ENCODE data around the gene BAMBI.

Gene BAMBI

DNA sequence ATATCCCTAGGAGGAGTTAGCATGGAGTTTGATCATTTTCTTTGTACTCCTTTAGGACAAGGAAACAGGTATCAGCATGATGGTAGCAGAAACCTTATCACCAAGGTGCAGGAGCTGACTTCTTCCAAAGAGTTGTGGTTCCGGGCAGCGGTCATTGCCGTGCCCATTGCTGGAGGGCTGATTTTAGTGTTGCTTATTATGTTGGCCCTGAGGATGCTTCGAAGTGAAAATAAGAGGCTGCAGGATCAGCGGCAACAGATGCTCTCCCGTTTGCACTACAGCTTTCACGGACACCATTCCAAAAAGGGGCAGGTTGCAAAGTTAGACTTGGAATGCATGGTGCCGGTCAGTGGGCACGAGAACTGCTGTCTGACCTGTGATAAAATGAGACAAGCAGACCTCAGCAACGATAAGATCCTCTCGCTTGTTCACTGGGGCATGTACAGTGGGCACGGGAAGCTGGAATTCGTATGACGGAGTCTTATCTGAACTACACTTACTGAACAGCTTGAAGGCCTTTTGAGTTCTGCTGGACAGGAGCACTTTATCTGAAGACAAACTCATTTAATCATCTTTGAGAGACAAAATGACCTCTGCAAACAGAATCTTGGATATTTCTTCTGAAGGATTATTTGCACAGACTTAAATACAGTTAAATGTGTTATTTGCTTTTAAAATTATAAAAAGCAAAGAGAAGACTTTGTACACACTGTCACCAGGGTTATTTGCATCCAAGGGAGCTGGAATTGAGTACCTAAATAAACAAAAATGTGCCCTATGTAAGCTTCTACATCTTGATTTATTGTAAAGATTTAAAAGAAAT is 4.8 kb downstream of the BAMBI start:
- Histone ChIP-seq H2BK12ac (ENCODE audit: low read length) (no peak overlapping the region), H3K4me2 (ENCODE audit: insufficient read depth, low read length, poor library complexity, severe bottlenecking) (no peak overlapping the region), H3K14ac (ENCODE audit: low read length) (no peak overlapping the region), H3K4ac (ENCODE audit: low read length) (no peak overlapping the region), H4K91ac (ENCODE audit: low read depth, low read length, poor library complexity) (peak overlapping the region; percentile 14), H3K4me1 (ENCODE audit: control insufficient read depth in 2 of 2, insufficient read depth in 1 of 2, low read depth in 1 of 2, low read length in 2 of 2) (peaks cover 4 to 7% of the 10 kb centered on the region in 2 donors), H3K9me3 (replicated peaks in 1 of 2; ENCODE audit: control insufficient read depth in 2 of 2, insufficient read depth in 1 of 2, low read depth in 1 of 2, low read length in 2 of 2) (no peaks in the 10 kb centered on the region), H3K27ac (replicated peaks; ENCODE audit: low read length) (no peak overlapping the region), H2AK5ac (ENCODE audit: low read depth, low read length) (no peak overlapping the region), H2BK120ac (ENCODE audit: low read depth, low read length) (no peak overlapping the region), H3K4me3 (ENCODE audit: low read length in 2 of 2) (no peak overlapping the region), H3K79me1 (ENCODE audit: low read depth, low read length) (no peaks in the 10 kb centered on the region), H3K27me3 (ENCODE audit: control insufficient read depth in 3 of 3, insufficient read depth in 3 of 3, low read depth in 1 of 3, low read length in 3 of 3) (peaks cover 0 to 43% (median 26%) of the 10 kb centered on the region in 3 experiments), H3K36me3 (replicated peaks in 1 of 2; ENCODE audit: control insufficient read depth in 2 of 2, insufficient read depth in 2 of 2, low read length in 2 of 2) (no peaks in the 10 kb centered on the region), H3K9ac (ENCODE audit: low read depth, low read length, poor library complexity) (no peak overlapping the region), H2AFZ (ENCODE audit: low read length) (no peak overlapping the region), H2BK15ac (ENCODE audit: low read length) (no peak overlapping the region), H4K8ac (ENCODE audit: low read depth, low read length) (no peak overlapping the region), H3K23ac (ENCODE audit: low read depth, low read length, poor library complexity) (no peak overlapping the region), H2BK5ac (ENCODE audit: low read length) (no peak overlapping the region), H3K18ac (ENCODE audit: low read length) (no peak overlapping the region)
- DNase-seq (ENCODE audit: low spot score): no peak
- no CpG with 5 or more reads among the region's 14 CpGs for WGBS, 2 donors (ENCODE audit: extremely low coverage in 2 of 2, insufficient read length in 2 of 2, insufficient replicate concordance in 1 of 2)

DNA sequence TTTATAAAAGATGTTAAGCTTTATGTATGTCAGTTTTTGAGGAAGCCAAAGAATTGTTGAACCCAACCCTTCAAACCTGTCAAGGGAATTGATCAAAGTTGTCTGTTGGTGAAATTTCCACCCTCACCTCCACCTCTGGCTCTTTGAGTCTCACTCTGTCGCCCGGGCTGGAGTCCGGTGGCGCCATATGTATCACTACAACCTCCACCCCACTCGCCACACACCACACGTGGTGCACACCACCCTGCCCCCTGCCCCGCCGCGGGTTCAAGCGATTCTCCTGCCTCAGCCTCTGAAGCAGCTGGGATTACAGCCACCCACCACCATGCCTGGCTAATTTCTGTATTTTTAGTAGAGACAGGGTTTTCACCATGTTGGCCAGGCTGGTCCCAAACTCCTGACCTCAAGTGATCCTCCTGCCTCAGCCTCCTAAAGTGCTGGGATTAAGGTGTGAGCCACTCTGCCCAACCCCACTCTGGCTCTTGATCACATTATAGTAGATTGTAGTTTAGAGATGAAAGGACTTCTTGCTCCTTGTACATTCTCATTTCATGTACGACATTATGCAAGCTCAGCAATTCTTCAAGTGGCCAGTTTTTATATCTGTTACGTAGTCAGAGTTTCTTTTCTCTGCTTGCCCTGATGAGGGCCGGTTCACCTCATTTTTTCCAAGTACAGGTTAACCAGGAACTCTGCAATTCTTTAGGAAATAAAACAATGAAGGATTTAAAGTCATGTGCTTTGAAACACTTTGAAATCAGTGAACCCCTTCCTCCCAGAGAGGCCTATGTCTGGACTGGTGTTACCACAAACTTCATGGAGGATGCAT is 7.0 kb downstream of the BAMBI start:
- Histone ChIP-seq H3K4me2 (ENCODE audit: insufficient read depth, low read length, poor library complexity, severe bottlenecking) (no peak overlapping the region), H2BK5ac (ENCODE audit: low read length) (no peak overlapping the region), H3K36me3 (replicated peaks in 1 of 2; ENCODE audit: control insufficient read depth in 2 of 2, insufficient read depth in 2 of 2, low read length in 2 of 2) (no peaks in the 10 kb centered on the region), H3K9ac (ENCODE audit: low read depth, low read length, poor library complexity) (no peak overlapping the region), H3K27me3 (ENCODE audit: control insufficient read depth in 3 of 3, insufficient read depth in 3 of 3, low read depth in 1 of 3, low read length in 3 of 3) (peaks cover 0 to 32% (median 12%) of the 10 kb centered on the region in 3 experiments), H3K27ac (replicated peaks; ENCODE audit: low read length) (no peak overlapping the region), H3K4ac (ENCODE audit: low read length) (no peak overlapping the region), H4K8ac (ENCODE audit: low read depth, low read length) (no peak overlapping the region), H2AK5ac (ENCODE audit: low read depth, low read length) (no peak overlapping the region), H3K18ac (ENCODE audit: low read length) (no peak overlapping the region), H3K14ac (ENCODE audit: low read length) (no peak overlapping the region), H2BK12ac (ENCODE audit: low read length) (no peak overlapping the region), H4K91ac (ENCODE audit: low read depth, low read length, poor library complexity) (no peak overlapping the region), H2AFZ (ENCODE audit: low read length) (no peak overlapping the region), H3K9me3 (replicated peaks in 1 of 2; ENCODE audit: control insufficient read depth in 2 of 2, insufficient read depth in 1 of 2, low read depth in 1 of 2, low read length in 2 of 2) (no peaks in the 10 kb centered on the region), H3K4me1 (ENCODE audit: control insufficient read depth in 2 of 2, insufficient read depth in 1 of 2, low read depth in 1 of 2, low read length in 2 of 2) (peaks cover 1 to 4% of the 10 kb centered on the region in 2 donors), H2BK15ac (ENCODE audit: low read length) (no peak overlapping the region), H3K4me3 (ENCODE audit: low read length in 2 of 2) (no peak overlapping the region), H3K23ac (ENCODE audit: low read depth, low read length, poor library complexity) (no peak overlapping the region), H2BK120ac (ENCODE audit: low read depth, low read length) (no peak overlapping the region), H3K79me1 (ENCODE audit: low read depth, low read length) (no peaks in the 10 kb centered on the region)
- no CpG with 5 or more reads among the region's 13 CpGs for WGBS, 2 donors (ENCODE audit: extremely low coverage in 2 of 2, insufficient read length in 2 of 2, insufficient replicate concordance in 1 of 2)
- no peak for DNase-seq (ENCODE audit: low spot score)

- H3K18ac ChIP-seq (ENCODE audit: low read length): no peak overlapping the region
- DNase-seq (ENCODE audit: low spot score): no peak
- no peaks in the 10 kb centered on the region for H3K79me1 ChIP-seq (ENCODE audit: low read depth, low read length)
- no peak overlapping the region for H4K91ac ChIP-seq (ENCODE audit: low read depth, low read length, poor library complexity)
- no peak overlapping the region for H3K9ac ChIP-seq (ENCODE audit: low read depth, low read length, poor library complexity)
- H3K4ac ChIP-seq (ENCODE audit: low read length): no peak overlapping the region
- H3K4me2 ChIP-seq (ENCODE audit: insufficient read depth, low read length, poor library complexity, severe bottlenecking): no peak overlapping the region
- H2BK120ac ChIP-seq (ENCODE audit: low read depth, low read length): no peak overlapping the region
- no peaks in the 10 kb centered on the region for H3K9me3 ChIP-seq (replicated peaks in 1 of 2; ENCODE audit: control insufficient read depth in 2 of 2, insufficient read depth in 1 of 2, low read depth in 1 of 2, low read length in 2 of 2)
- no peak overlapping the region for H2BK12ac ChIP-seq (ENCODE audit: low read length)
- no peak overlapping the region for H2BK15ac ChIP-seq (ENCODE audit: low read length)
- H3K4me3 ChIP-seq (ENCODE audit: low read length in 2 of 2): no peak overlapping the region
- peaks cover 0 to 25% (median 7%) of the 10 kb centered on the region in 3 experiments for H3K27me3 ChIP-seq (ENCODE audit: control insufficient read depth in 3 of 3, insufficient read depth in 3 of 3, low read depth in 1 of 3, low read length in 3 of 3)
- H2BK5ac ChIP-seq (ENCODE audit: low read length): no peak overlapping the region
- no peak overlapping the region for H3K27ac ChIP-seq (replicated peaks; ENCODE audit: low read length)
- H3K36me3 ChIP-seq (replicated peaks in 1 of 2; ENCODE audit: control insufficient read depth in 2 of 2, insufficient read depth in 2 of 2, low read length in 2 of 2): no peaks in the 10 kb centered on the region
- H3K23ac ChIP-seq (ENCODE audit: low read depth, low read length, poor library complexity): no peak overlapping the region
- WGBS, 2 donors (ENCODE audit: extremely low coverage in 2 of 2, insufficient read length in 2 of 2, insufficient replicate concordance in 1 of 2): no CpG with 5 or more reads among the region's 5 CpGs
- H4K8ac ChIP-seq (ENCODE audit: low read depth, low read length): no peak overlapping the region
- H2AFZ ChIP-seq (ENCODE audit: low read length): no peak overlapping the region
- H2AK5ac ChIP-seq (ENCODE audit: low read depth, low read length): no peak overlapping the region
- H3K14ac ChIP-seq (ENCODE audit: low read length): no peak overlapping the region
- H3K4me1 ChIP-seq (ENCODE audit: control insufficient read depth in 2 of 2, insufficient read depth in 1 of 2, low read depth in 1 of 2, low read length in 2 of 2): peaks cover 0 to 3% of the 10 kb centered on the region in 2 donors
These were observed 7.8 kb downstream of the BAMBI start for GRCh38 chr10:28684986-28685580.

DNA sequence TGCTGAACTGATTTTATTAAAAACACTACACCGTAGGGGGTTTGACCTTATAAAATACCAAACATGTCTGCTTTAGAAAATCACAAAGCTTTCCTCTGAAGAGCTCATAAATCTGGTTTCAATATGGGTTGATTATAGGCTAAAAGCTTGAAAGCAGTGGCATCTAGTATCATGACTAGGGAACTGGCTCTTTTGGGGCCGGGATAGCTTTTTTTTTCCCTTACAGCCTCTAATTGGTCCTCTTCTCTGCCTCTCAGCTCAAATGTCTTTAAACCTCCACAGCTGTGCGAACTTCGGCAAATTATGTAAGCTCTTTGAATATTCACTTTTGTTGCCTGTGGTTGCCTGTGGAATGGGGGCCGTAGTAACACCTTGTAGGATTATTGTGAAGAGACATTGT is 8.4 kb downstream of the BAMBI start:
- DNase-seq (ENCODE audit: low spot score): no peak
- Histone ChIP-seq H2AK5ac (ENCODE audit: low read depth, low read length) (no peak overlapping the region), H3K4ac (ENCODE audit: low read length) (no peak overlapping the region), H3K4me3 (ENCODE audit: low read length in 2 of 2) (no peak overlapping the region), H2BK12ac (ENCODE audit: low read length) (no peak overlapping the region), H2BK5ac (ENCODE audit: low read length) (no peak overlapping the region), H3K4me1 (ENCODE audit: control insufficient read depth in 2 of 2, insufficient read depth in 1 of 2, low read depth in 1 of 2, low read length in 2 of 2) (peaks cover 0 to 3% of the 10 kb centered on the region in 2 donors), H3K18ac (ENCODE audit: low read length) (no peak overlapping the region), H2BK15ac (ENCODE audit: low read length) (no peak overlapping the region), H2BK120ac (ENCODE audit: low read depth, low read length) (no peak overlapping the region), H4K8ac (ENCODE audit: low read depth, low read length) (no peak overlapping the region), H3K14ac (ENCODE audit: low read length) (no peak overlapping the region), H3K36me3 (replicated peaks in 1 of 2; ENCODE audit: control insufficient read depth in 2 of 2, insufficient read depth in 2 of 2, low read length in 2 of 2) (no peaks in the 10 kb centered on the region), H4K91ac (ENCODE audit: low read depth, low read length, poor library complexity) (no peak overlapping the region), H3K23ac (ENCODE audit: low read depth, low read length, poor library complexity) (no peak overlapping the region), H2AFZ (ENCODE audit: low read length) (no peak overlapping the region), H3K79me1 (ENCODE audit: low read depth, low read length) (no peaks in the 10 kb centered on the region), H3K4me2 (ENCODE audit: insufficient read depth, low read length, poor library complexity, severe bottlenecking) (no peak overlapping the region), H3K27me3 (ENCODE audit: control insufficient read depth in 3 of 3, insufficient read depth in 3 of 3, low read depth in 1 of 3, low read length in 3 of 3) (peaks cover 0 to 19% (median 3%) of the 10 kb centered on the region in 3 experiments), H3K9me3 (replicated peaks in 1 of 2; ENCODE audit: control insufficient read depth in 2 of 2, insufficient read depth in 1 of 2, low read depth in 1 of 2, low read length in 2 of 2) (no peaks in the 10 kb centered on the region), H3K9ac (ENCODE audit: low read depth, low read length, poor library complexity) (no peak overlapping the region), H3K27ac (replicated peaks; ENCODE audit: low read length) (no peak overlapping the region)
- WGBS, 2 donors (ENCODE audit: extremely low coverage in 2 of 2, insufficient read length in 2 of 2, insufficient replicate concordance in 1 of 2): no CpG with 5 or more reads among the region's 5 CpGs

All from neuronal stem cell (in vitro differentiated cells).